ENCODE measurements around the gene PRDM16. TPM values are rescaled to one million over a fixed set of nuclear protein-coding genes. Genes with fewer than 3 reads are reported as not detected.

Gene PRDM16
- total and polyA plus RNA-seq, 8 donors: 9.6 to 18.0 (median 14.7) TPM

DNA sequence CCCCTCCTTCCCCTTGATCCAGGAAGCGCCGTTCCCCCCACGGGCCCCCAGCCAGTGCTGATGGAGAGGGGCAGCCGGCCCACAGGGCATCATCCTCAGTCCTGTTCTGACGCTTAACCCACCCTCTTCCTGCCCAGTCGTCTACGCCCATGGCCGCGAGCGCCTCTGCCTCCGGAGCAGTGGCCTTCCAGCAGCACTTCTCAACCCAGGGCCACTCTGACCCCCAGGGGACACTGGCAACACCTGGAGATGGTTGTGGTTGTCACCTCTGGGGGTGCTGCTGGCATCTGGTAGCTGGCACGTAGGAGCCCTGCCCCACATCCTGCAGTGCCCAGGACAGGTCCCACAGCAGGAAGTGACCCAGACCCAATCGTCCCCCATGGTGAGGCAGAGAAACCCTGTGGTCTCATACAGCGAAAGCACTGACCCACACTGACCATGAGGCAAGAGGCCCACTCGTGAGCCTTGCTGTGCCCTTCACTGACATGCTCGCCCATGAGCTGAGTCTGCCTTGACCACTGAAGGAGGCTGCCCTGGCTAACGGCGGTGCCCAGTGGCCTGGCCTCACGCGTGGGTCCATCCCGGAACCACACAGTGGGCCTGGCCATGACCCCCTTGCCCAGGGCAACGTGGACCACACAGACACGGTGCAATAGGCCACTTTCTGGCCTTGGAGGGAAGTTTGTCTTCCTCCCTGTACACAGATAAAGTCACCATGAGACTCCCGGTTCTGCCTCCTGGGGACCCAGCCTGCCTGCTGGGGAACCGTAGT is 288.7 kb downstream of the PRDM16 start:
- TF ChIP-seq, protein P1, sequence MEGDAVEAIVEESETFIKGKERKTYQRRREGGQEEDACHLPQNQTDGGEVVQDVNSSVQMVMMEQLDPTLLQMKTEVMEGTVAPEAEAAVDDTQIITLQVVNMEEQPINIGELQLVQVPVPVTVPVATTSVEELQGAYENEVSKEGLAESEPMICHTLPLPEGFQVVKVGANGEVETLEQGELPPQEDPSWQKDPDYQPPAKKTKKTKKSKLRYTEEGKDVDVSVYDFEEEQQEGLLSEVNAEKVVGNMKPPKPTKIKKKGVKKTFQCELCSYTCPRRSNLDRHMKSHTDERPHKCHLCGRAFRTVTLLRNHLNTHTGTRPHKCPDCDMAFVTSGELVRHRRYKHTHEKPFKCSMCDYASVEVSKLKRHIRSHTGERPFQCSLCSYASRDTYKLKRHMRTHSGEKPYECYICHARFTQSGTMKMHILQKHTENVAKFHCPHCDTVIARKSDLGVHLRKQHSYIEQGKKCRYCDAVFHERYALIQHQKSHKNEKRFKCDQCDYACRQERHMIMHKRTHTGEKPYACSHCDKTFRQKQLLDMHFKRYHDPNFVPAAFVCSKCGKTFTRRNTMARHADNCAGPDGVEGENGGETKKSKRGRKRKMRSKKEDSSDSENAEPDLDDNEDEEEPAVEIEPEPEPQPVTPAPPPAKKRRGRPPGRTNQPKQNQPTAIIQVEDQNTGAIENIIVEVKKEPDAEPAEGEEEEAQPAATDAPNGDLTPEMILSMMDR (IDR thresholded peaks at IDR 0.05): no peak
- no peaks in the 10 kb centered on the region for H3K36me3 ChIP-seq
- H3K4me1 ChIP-seq: no peaks in the 10 kb centered on the region
- H3K27me3 ChIP-seq: peaks cover 0 to 78% of the 10 kb centered on the region in 2 donors
- ATAC-seq (no peak), DNase-seq (no peak)
- H3K4me3 ChIP-seq: no peak overlapping the region
- no peaks in the 10 kb centered on the region for H3K9me3 ChIP-seq
- intact Hi-C loops (cut with DNase I): no loop called here
- H3K27ac ChIP-seq: no peak overlapping the region

DNA sequence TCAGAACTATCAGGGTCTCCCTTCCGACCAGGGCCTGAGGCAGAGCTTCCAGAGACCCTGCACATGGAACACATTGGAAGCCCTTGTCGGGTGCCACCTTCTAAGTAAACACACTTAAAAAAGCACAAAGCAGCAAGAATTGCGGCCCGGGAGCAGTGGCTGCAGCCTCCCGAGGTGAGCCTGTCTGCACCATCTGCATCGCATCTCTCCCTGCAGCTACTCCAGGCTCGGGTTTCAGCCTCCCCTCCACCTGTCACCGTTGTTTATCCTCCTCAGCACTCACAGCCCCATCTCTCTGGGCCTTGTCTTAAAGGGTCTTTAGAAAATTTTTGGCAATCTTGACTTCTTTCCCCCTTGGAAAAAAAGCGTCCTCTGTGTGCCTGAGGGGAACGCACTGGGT is 290.3 kb downstream of the PRDM16 start:
- TF ChIP-seq, protein P1 (IDR thresholded peaks at IDR 0.05): no peak
- DNase-seq: no peak
- Histone ChIP-seq H3K9me3 (no peaks in the 10 kb centered on the region), H3K27me3 (peaks cover 0 to 81% of the 10 kb centered on the region in 2 donors), H3K4me3 (no peak overlapping the region), H3K36me3 (no peaks in the 10 kb centered on the region), H3K4me1 (no peaks in the 10 kb centered on the region), H3K27ac (no peak overlapping the region)
- ATAC-seq: no peak
- intact Hi-C loops (cut with DNase I): no loop called here

DNA sequence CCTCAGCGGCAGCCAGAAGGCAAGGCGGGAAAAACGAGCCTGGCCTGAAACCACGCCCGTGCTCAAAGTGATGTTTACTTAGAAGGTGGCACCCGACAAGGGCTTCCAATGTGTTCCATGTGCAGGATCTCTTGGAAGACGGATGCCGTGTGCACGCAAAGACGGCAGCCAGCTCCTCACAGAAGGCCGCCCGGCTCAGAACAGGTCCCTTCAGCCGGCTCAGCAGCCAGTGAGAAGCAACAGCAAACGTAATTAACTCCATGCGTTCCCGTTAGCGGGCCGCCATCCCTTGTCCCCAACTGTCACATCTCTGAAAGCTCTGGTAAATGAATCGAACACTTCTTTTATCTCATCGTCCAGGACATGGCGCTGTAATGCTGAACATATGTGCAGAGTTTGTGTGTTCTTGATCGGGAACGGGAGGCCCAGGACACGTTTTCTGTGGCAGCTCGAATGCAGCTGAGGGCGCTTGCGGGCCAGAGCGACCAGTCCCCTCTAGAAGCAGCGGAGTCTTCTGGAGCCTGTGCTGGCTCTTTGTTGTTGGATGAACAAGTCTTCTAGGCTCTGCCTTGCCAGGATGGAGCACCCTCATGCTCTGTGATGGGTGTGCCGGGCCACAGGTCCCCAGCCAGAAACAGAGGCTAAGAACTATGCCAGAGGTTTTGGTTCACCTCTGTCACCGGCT is 290.9 kb downstream of the PRDM16 start:
- no peak for DNase-seq
- H3K27me3 ChIP-seq: peaks cover 0 to 81% of the 10 kb centered on the region in 2 donors
- ATAC-seq: peak; percentile 50
- no peaks in the 10 kb centered on the region for H3K4me1 ChIP-seq
- H3K4me3 ChIP-seq: no peak overlapping the region
- H3K36me3 ChIP-seq: no peaks in the 10 kb centered on the region
- H3K27ac ChIP-seq: no peak overlapping the region
- intact Hi-C loops (cut with DNase I): no loop called here
- TF ChIP-seq, protein P1 (IDR thresholded peaks at IDR 0.05): no peak
- no peaks in the 10 kb centered on the region for H3K9me3 ChIP-seq

DNA sequence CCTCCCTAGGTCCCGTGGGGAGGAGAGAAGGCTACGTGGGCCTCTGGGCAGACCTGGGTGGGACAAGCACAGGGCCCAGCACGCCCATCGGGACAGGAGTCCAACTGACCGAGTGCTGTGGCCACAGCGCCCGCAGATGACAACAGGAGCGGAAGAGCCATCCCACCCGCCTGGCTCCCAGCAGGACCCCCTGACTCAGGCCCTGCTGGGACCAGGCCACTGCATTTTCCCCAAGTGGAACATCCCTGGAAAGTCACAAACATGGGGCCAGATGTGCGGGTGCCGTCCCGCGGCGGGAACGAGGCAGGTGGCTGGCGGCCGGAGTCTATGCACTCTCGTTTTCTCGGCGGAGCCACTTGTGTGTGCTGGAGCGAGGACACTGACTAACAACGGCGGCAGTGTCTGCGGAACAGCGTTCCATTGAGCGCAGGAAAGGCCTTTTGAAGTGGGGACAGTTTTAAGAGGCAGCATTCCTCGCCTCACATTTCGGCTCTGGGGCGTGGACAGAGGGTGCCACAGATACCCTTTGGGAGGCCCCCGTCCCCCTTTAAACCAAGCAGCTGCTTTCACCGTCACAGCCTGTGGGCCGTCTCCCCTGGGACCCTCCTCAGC is 291.7 kb downstream of the PRDM16 start:
- H3K4me1 ChIP-seq: no peaks in the 10 kb centered on the region
- H3K9me3 ChIP-seq: no peaks in the 10 kb centered on the region
- peaks cover 0 to 86% of the 10 kb centered on the region in 2 donors for H3K27me3 ChIP-seq
- TF ChIP-seq, protein P1 (IDR thresholded peaks at IDR 0.05): no peak
- DNase-seq (no peak), ATAC-seq (no peak)
- H3K4me3 ChIP-seq: no peak overlapping the region
- no peaks in the 10 kb centered on the region for H3K36me3 ChIP-seq
- H3K27ac ChIP-seq: no peak overlapping the region
- intact Hi-C loops (cut with DNase I): no loop called here

DNA sequence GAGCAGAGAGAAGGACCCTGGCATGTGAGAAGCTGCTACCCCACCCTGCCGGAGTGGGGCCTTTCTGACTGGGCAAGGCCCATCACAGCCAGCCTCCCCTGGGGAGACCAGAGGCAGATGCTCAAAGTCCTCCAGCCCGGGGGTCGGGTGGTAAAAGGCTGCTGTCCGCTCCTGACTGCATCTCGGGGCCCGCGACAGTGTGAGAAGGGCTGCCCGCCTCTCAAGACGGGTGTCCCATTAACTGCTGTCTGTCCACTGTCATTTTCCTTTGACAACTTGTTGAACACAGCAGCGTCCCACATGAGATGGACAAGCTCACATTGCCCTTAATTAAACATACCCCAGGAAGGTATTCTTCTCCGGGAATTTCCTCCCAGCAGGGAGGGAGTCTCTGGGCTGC is 294.0 kb downstream of the PRDM16 start:
- no peaks in the 10 kb centered on the region for H3K36me3 ChIP-seq
- no peak for DNase-seq
- H3K9me3 ChIP-seq: no peaks in the 10 kb centered on the region
- no peak for ATAC-seq
- no peak overlapping the region for H3K4me3 ChIP-seq
- intact Hi-C loops (cut with DNase I): no loop called here
- no peak overlapping the region for H3K27ac ChIP-seq
- no peaks in the 10 kb centered on the region for H3K4me1 ChIP-seq
- TF ChIP-seq, protein P1 (IDR thresholded peaks at IDR 0.05): no peak
- peaks cover 0 to 85% of the 10 kb centered on the region in 2 donors for H3K27me3 ChIP-seq

Measured in left lung (tissue), 10 donors.